Measurements from ENCODE around the gene PPP4C. TPM values are rescaled to one million over a fixed set of nuclear protein-coding genes. Genes with fewer than 3 reads are reported as not detected.

The PPP4C gene
- total RNA-seq, 1 experiment from 2014 or later: 165 TPM

GRCh38 chr16:30127993-30128392, 52.2 kb downstream of the PPP4C start:
- Histone ChIP-seq H4K20me1 (ENCODE audit: insufficient read depth) (no peaks in the 10 kb centered on the region), H3K9me2 (ENCODE audit: insufficient read depth) (no peaks in the 10 kb centered on the region), H3K4me1 (ENCODE audit: control insufficient read depth in 1 of 2, insufficient read depth in 2 of 2, low read length in 2 of 2) (peaks cover 5 to 13% of the 10 kb centered on the region in 2 experiments), H3K4me3 (replicated peaks in 1 of 2; ENCODE audit: low read depth in 1 of 2, low read length in 2 of 2) (no peak overlapping the region), H3K79me2 (ENCODE audit: insufficient read depth, low read length) (no peaks in the 10 kb centered on the region), H3K4me2 (ENCODE audit: low read length) (no peak overlapping the region), H3K9me3 (ENCODE audit: control insufficient read depth in 1 of 2, insufficient read depth in 1 of 2, low read depth in 1 of 2, low read length in 2 of 2) (no peaks in the 10 kb centered on the region), H3K27me3 (ENCODE audit: insufficient read depth, low read length) (no peaks in the 10 kb centered on the region), H2AFZ (ENCODE audit: low read depth, low read length, poor library complexity, severe bottlenecking) (no peak overlapping the region), H3K9ac (ENCODE audit: low read length) (no peak overlapping the region), H3K36me3 (ENCODE audit: control insufficient read depth in 1 of 2, insufficient read depth in 2 of 2, low read length in 2 of 2) (no peaks in the 10 kb centered on the region), H3K27ac (ENCODE audit: low read depth, low read length) (no peak overlapping the region)
- intact Hi-C loops (cut with micrococcal nuclease): no loop called here
- ATAC-seq (no peak), DNase-seq (ENCODE audit: low read depth, low spot score) (no peak)
- CTCF ChIA-PET: no interaction called here
- POLR2A ChIA-PET: no interaction called here
- no TSS peak for BruUV-seq (replicated peaks)
- no peak for TF ChIP-seq CBX3 (IDR thresholded peaks at IDR 0.05; ENCODE audit: low read depth)
- TF ChIP-seq POLR2AphosphoS5 (IDR thresholded peaks at IDR 0.05; ENCODE audit: low read depth, low read length): no peak
- no peak for TF ChIP-seq RAD21 (IDR thresholded peaks at IDR 0.05; ENCODE audit: low read depth)
- TF ChIP-seq EZH2phosphoT487 (IDR thresholded peaks at IDR 0.05; ENCODE audit: borderline replicate concordance): no peak
- no peak for TF ChIP-seq SP1 (IDR thresholded peaks at IDR 0.05; ENCODE audit: low read depth)
- TF ChIP-seq SRF (IDR thresholded peaks at IDR 0.05; ENCODE audit: low read depth): no peak
- no peak for TF ChIP-seq ZBTB33 (IDR thresholded peaks at IDR 0.05; ENCODE audit: extremely low read depth, insufficient replicate concordance, low read length)
- no peak for TF ChIP-seq CEBPB (IDR thresholded peaks at IDR 0.05; ENCODE audit: low read depth)
- RAD21 ChIA-PET (ENCODE audit: low non-redundant PET in 1 of 2, low total read pairs in 2 of 2, uncharacterized antibody in 2 of 2, unreplicated experiment in 2 of 2): no interaction called here

GRCh38 chr16:30131869-30132475, 56.2 kb downstream of the PPP4C start:
- DNase-seq (ENCODE audit: low read depth, low spot score) (no peak), ATAC-seq (no peak)
- Histone ChIP-seq H3K9me3 (ENCODE audit: control insufficient read depth in 1 of 2, insufficient read depth in 1 of 2, low read depth in 1 of 2, low read length in 2 of 2) (no peaks in the 10 kb centered on the region), H4K20me1 (ENCODE audit: insufficient read depth) (no peaks in the 10 kb centered on the region), H3K4me1 (ENCODE audit: control insufficient read depth in 1 of 2, insufficient read depth in 2 of 2, low read length in 2 of 2) (no peaks in the 10 kb centered on the region), H3K27ac (ENCODE audit: low read depth, low read length) (no peak overlapping the region), H3K79me2 (ENCODE audit: insufficient read depth, low read length) (no peaks in the 10 kb centered on the region), H3K36me3 (ENCODE audit: control insufficient read depth in 1 of 2, insufficient read depth in 2 of 2, low read length in 2 of 2) (no peaks in the 10 kb centered on the region), H3K4me2 (ENCODE audit: low read length) (no peak overlapping the region), H3K9me2 (ENCODE audit: insufficient read depth) (no peaks in the 10 kb centered on the region), H3K9ac (ENCODE audit: low read length) (no peak overlapping the region), H3K4me3 (replicated peaks in 1 of 2; ENCODE audit: low read depth in 1 of 2, low read length in 2 of 2) (no peak overlapping the region), H2AFZ (ENCODE audit: low read depth, low read length, poor library complexity, severe bottlenecking) (no peak overlapping the region), H3K27me3 (ENCODE audit: insufficient read depth, low read length) (no peaks in the 10 kb centered on the region)
- ChIA-PET POLR2A (no interaction called here), CTCF (no interaction called here), RAD21 (ENCODE audit: low non-redundant PET in 1 of 2, low total read pairs in 2 of 2, uncharacterized antibody in 2 of 2, unreplicated experiment in 2 of 2) (no interaction called here)
- intact Hi-C loops (cut with micrococcal nuclease): no loop called here
- no peak for TF ChIP-seq EGR1 (IDR thresholded peaks at IDR 0.05; ENCODE audit: low read depth)
- TF ChIP-seq YY1 (IDR thresholded peaks at IDR 0.05; ENCODE audit: extremely low read depth, insufficient replicate concordance, low read depth, low read length): no peak
- TF ChIP-seq EZH2 (IDR thresholded peaks at IDR 0.05): no peak
- no peak for TF ChIP-seq SRF (IDR thresholded peaks at IDR 0.05; ENCODE audit: low read depth)
- TF ChIP-seq FOSL1 (IDR thresholded peaks at IDR 0.05; ENCODE audit: low read depth): no peak
- no TSS peak for BruUV-seq (replicated peaks)
